ENCODE measurements around the gene HOXC12.

HOXC12 gene

GRCh38 chr12:54005531-54005852 is 50.8 kb downstream of the HOXC12 start:
- DNase-seq: no peak

- peak in 55 of 56 donors; percentile 2 to 84 (median 49) for DNase-seq
Observed at GRCh38 chr12:54005853-54006558, 51.3 kb downstream of the HOXC12 start.

- no peak for DNase-seq
Observed at GRCh38 chr12:54006559-54007220, 52.0 kb downstream of the HOXC12 start.

DNA sequence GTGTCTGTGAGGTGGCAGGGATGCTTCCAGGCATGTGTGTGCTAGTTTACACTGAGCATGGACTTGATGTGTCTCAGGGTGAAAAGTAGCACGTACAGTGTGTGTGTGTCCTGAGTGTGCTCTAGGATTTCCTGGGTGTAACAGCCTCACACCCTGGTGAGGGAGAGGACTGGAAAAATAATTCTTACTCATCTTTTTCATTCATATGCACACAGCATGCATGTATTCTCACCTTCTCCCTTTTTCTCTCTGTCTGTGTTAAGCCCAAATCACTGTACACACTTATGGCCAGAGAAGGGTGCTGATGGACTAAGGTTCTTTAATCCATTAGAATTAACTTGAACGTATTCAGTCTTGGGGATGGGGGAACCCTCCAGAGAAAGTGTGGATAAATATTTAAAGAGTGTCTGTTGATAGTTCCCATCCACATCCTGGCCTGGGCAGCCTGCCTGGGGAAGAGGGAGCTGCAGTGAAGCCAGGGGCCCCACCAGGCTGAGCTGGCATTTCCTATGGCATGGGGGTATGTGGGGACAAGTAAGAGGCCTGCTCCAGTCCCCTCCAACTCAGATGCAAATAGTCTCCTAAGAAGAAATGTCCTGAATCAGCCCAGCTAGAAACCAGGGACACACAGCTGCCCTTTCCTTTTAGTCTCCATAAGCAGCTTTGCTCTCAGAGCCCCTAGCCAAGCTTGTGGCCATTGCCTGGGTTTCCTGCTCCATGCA is 53.0 kb downstream of the HOXC12 start:
- DNase-seq: no peak

GRCh38 chr12:54008260-54008552 is 53.5 kb downstream of the HOXC12 start:
- no peak for DNase-seq

Data from amygdala (tissue), 56 donors.